H9 (cell line): Measurements from ENCODE around the gene NEURL1. TPM values are rescaled to one million over a fixed set of nuclear protein-coding genes. Genes with fewer than 3 reads are reported as not detected.

ENCODE experiments used
- DNase-seq: peaks from one replicate; pipeline ENCODE4 v3.0.0-alpha.2; 2017
- H2AFZ ChIP-seq: one replicate; pipeline ENCODE4 v1.6.1; 2013; ENCODE audit warnings: mild to moderate bottlenecking, low read length, control low read depth, moderate library complexity
- H2AK5ac ChIP-seq: 2 replicates; pipeline ENCODE4 v1.6.1; 2013; ENCODE audit warnings: low read length, control low read depth, mixed read lengths; ENCODE audit not compliant: insufficient read length
- H2BK120ac ChIP-seq: one replicate; pipeline ENCODE4 v1.6.1; 2013; ENCODE audit warnings: low read depth, mild to moderate bottlenecking, low read length, control low read depth, inconsistent platforms; ENCODE audit not compliant: poor library complexity, severe bottlenecking
- H2BK12ac ChIP-seq: 2 replicates; pipeline ENCODE4 v1.6.1; 2013; ENCODE audit warnings: low read length, control low read depth, mixed read lengths, low read depth; ENCODE audit not compliant: insufficient read length
- H2BK15ac ChIP-seq: 2 replicates; pipeline ENCODE4 v1.6.1; 2013; ENCODE audit warnings: low read depth, low read length, control low read depth
- H2BK20ac ChIP-seq: one replicate; pipeline ENCODE4 v1.6.1; 2013; ENCODE audit warnings: low read depth, mild to moderate bottlenecking, low read length, control low read depth, inconsistent platforms; ENCODE audit not compliant: poor library complexity, severe bottlenecking
- H2BK5ac ChIP-seq: 2 replicates; pipeline ENCODE4 v1.6.1; 2013; ENCODE audit warnings: low read length, control low read depth, mixed read lengths; ENCODE audit not compliant: insufficient read length
- H3K14ac ChIP-seq: 2 replicates; pipeline ENCODE4 v1.6.1; 2013; ENCODE audit warnings: low read length, control low read depth; ENCODE audit not compliant: insufficient read depth
- H3K18ac ChIP-seq: 2 replicates; pipeline ENCODE4 v1.6.1; 2013; ENCODE audit warnings: low read depth, mild to moderate bottlenecking, mixed read lengths, low read length, control low read depth; ENCODE audit not compliant: insufficient read length
- H3K23ac ChIP-seq: 2 replicates; pipeline ENCODE4 v1.6.1; 2013; ENCODE audit warnings: low read length, control low read depth, mixed read lengths, low read depth; ENCODE audit not compliant: insufficient read length
- H3K23me2 ChIP-seq: 2 replicates; pipeline ENCODE4 v1.6.1; 2013; ENCODE audit warnings: low read depth, mild to moderate bottlenecking, mixed read lengths, low read length, control low read depth; ENCODE audit not compliant: insufficient read length, poor library complexity, severe bottlenecking
- H3K27ac ChIP-seq: 2 replicates; pipeline ENCODE4 v1.5.1; 2013; ENCODE audit warnings: low read length, control low read depth, mixed read lengths, low read depth; ENCODE audit not compliant: insufficient read length
- H3K27me3 ChIP-seq: 2 replicates; pipeline ENCODE4 v1.6.1; 2013; ENCODE audit warnings: low read length, control low read depth, inconsistent platforms; ENCODE audit not compliant: insufficient read depth
- H3K4ac ChIP-seq: 2 replicates; pipeline ENCODE4 v1.6.1; 2013; ENCODE audit warnings: low read depth, mild to moderate bottlenecking, control low read depth, inconsistent platforms, low read length, moderate library complexity
- H3K4me1 ChIP-seq: 2 replicates; pipeline ENCODE4 v1.6.1; 2013; ENCODE audit warnings: low read length, control low read depth, inconsistent platforms; ENCODE audit not compliant: insufficient read depth
- H3K4me2 ChIP-seq: 2 replicates; pipeline ENCODE4 v1.6.1; 2013; ENCODE audit warnings: low read length, control low read depth, mixed read lengths; ENCODE audit not compliant: insufficient read length, insufficient read depth
- H3K56ac ChIP-seq: 2 replicates; pipeline ENCODE4 v1.6.1; 2013; ENCODE audit warnings: low read depth, mild to moderate bottlenecking, mixed read lengths, low read length, control low read depth; ENCODE audit not compliant: insufficient read length
- H3K79me1 ChIP-seq: 2 replicates; pipeline ENCODE4 v1.6.1; 2013; ENCODE audit warnings: low read depth, mild to moderate bottlenecking, moderate library complexity, low read length, control low read depth, inconsistent platforms; ENCODE audit not compliant: insufficient read depth, poor library complexity, severe bottlenecking
- H3K79me2 ChIP-seq: 2 replicates; pipeline ENCODE4 v1.6.1; 2013; ENCODE audit warnings: low read length, control low read depth, inconsistent platforms; ENCODE audit not compliant: insufficient read depth
- H3K9ac ChIP-seq: 2 replicates; pipeline ENCODE4 v1.6.1; 2013; ENCODE audit warnings: low read length, control low read depth, mixed read lengths; ENCODE audit not compliant: insufficient read length; ENCODE audit errors: extremely low read depth
- H3K9me3 ChIP-seq: one replicate; pipeline ENCODE4 v1.6.1; 2013; ENCODE audit warnings: low read depth, low read length, inconsistent platforms; ENCODE audit not compliant: control insufficient read depth
- H3T11ph ChIP-seq: one replicate; pipeline ENCODE4 v1.6.1; 2013; ENCODE audit warnings: mild to moderate bottlenecking, low read length, control low read depth, inconsistent platforms
- H4K20me1 ChIP-seq: one replicate; pipeline ENCODE4 v1.6.1; 2013; ENCODE audit not compliant: control insufficient read depth, insufficient read length, insufficient read depth
- H4K5ac ChIP-seq: 2 replicates; pipeline ENCODE4 v1.6.1; 2013; ENCODE audit warnings: low read depth, mild to moderate bottlenecking, mixed read lengths, low read length, control low read depth; ENCODE audit not compliant: insufficient read length
- H4K8ac ChIP-seq: replicated peaks from 2 replicates; pipeline ENCODE4 v1.6.1; 2013; ENCODE audit warnings: low read length, control low read depth, mixed read lengths, low read depth; ENCODE audit not compliant: insufficient read length
- H4K91ac ChIP-seq: 2 replicates; pipeline ENCODE4 v1.6.1; 2013; ENCODE audit warnings: low read depth, mild to moderate bottlenecking, moderate library complexity, mixed read lengths, low read length, control low read depth; ENCODE audit not compliant: insufficient read length
- H3K27ac Mint-ChIP-seq, 3 experiments: 2 replicates in 2 of 3; 3 replicates in 1 of 3; pipeline ENCODE4 v1.8.0; 2020 to 2021; ENCODE audit warnings: mixed read lengths in 3 of 3, mild to moderate bottlenecking in 1 of 3, moderate library complexity in 1 of 3
- H3K27me3 Mint-ChIP-seq: 2 replicates; pipeline ENCODE4 v1.8.0; 2021; ENCODE audit warnings: low read depth, mild to moderate bottlenecking, moderate library complexity, mixed read lengths
- H3K36me3 Mint-ChIP-seq, 3 experiments: 2 replicates in 2 of 3; 3 replicates in 1 of 3; pipeline ENCODE4 v1.8.0; 2020 to 2021; ENCODE audit warnings: low read depth in 3 of 3, mixed read lengths in 3 of 3; ENCODE audit not compliant: insufficient read depth in 1 of 3
- H3K4me1 Mint-ChIP-seq, 2 experiments: 2 replicates each; pipeline ENCODE4 v1.8.0; 2020; ENCODE audit warnings: mixed read lengths in 2 of 2
- H3K4me3 Mint-ChIP-seq, 2 experiments: 2 replicates in 1 of 2; 3 replicates in 1 of 2; pipeline ENCODE4 v1.8.0; 2020 to 2021; ENCODE audit warnings: mild to moderate bottlenecking in 2 of 2, mixed read lengths in 2 of 2, moderate library complexity in 1 of 2
- H3K9me3 Mint-ChIP-seq, 2 experiments: 2 replicates in 1 of 2; 3 replicates in 1 of 2; pipeline ENCODE4 v1.8.0; 2020; ENCODE audit warnings: mild to moderate bottlenecking in 2 of 2, mixed read lengths in 2 of 2, moderate library complexity in 1 of 2
- CTCF ChIP-seq: fragments of 200-600 bp; sonication (generic); conservative IDR thresholded peaks from 3 replicates; pipeline ENCODE4 v1.8.0; 2021; ENCODE audit warnings: antibody characterized with exemption, mild to moderate bottlenecking
- WGBS: extraction: QIAGEN DNeasy Blood & Tissue Kit; methylation state at CpG from one replicate; pipeline ENCODE4 v1.1.7; 2013; ENCODE audit warnings: missing lambda C conversion rate, low lambda C conversion rate, mixed read lengths; ENCODE audit not compliant: insufficient read length; ENCODE audit errors: extremely low coverage; 5-methylcytosine and 5-hydroxymethylcytosine counted together
- total RNA-seq: library from RNA; stranded (reverse); gene quantifications from 2 replicates; pipeline ENCODE4 v1.2.1, GENCODE V29; 2021

The NEURL1 gene
- total RNA-seq, 1 experiment from 2014 or later, result 1.2 TPM

DNA sequence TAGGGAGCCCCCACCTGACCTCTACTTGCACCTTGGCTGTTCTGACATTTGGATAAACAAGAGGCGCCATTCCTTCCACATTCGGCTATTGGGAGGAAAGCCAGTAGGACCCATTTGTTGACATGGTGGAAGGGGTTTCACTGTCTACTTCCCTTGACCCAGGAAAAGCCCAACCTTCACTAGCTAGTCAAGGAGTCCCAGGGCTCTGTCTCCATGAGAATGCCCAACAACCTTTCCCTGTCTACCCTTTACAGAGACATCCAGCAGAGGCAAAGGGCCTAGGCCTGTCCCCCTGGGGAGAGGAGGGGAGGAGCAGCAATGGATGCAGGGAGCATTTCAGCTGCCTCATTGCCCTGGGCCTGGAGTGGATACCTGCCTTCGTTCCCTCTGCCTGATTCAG, 136.1 kb downstream of the NEURL1 start:
- Histone ChIP-seq H3K18ac (no peak overlapping the region), H3K23me2 (no peaks in the 10 kb centered on the region), H3T11ph (no peak overlapping the region), H3K9me3 (no peaks in the 10 kb centered on the region), H3K27me3 (no peaks in the 10 kb centered on the region), H3K56ac (no peak overlapping the region), H2BK15ac (no peak overlapping the region), H2BK5ac (no peak overlapping the region), H4K20me1 (no peaks in the 10 kb centered on the region), H3K23ac (no peak overlapping the region), H3K4me1 (no peaks in the 10 kb centered on the region), H2AFZ (no peak overlapping the region), H4K8ac (no peak overlapping the region), H2BK120ac (no peak overlapping the region), H3K4ac (no peak overlapping the region), H3K79me2 (no peaks in the 10 kb centered on the region), H4K91ac (no peak overlapping the region), H2BK12ac (no peak overlapping the region), H3K4me2 (no peak overlapping the region), H3K14ac (no peak overlapping the region), H2BK20ac (no peak overlapping the region), H4K5ac (no peak overlapping the region), H2AK5ac (no peak overlapping the region), H3K27ac (no peak overlapping the region), H3K79me1 (no peaks in the 10 kb centered on the region), H3K9ac (no peak overlapping the region)
- no peak for DNase-seq
- Mint-ChIP-seq H3K9me3 (no peaks in the 10 kb centered on the region), H3K27me3 (no peaks in the 10 kb centered on the region; the same call in 1 of the 2 replicates), H3K4me1 (peaks cover 4 to 19% of the 10 kb centered on the region in 2 experiments), H3K27ac (no peak overlapping the region), H3K36me3 (peaks cover 0 to 5% (median 4%) of the 10 kb centered on the region in 3 experiments; a peak in 4 of 7 replicates), H3K4me3 (no peak overlapping the region)
- no peak for TF ChIP-seq CTCF
- WGBS, result no CpG with 5 or more reads among the region's 3 CpGs
